GM18517 (cell line): Measurements from ENCODE around the gene SPTB.
"Not testable (repeated sequence)": the region's sequence is repeated elsewhere in the genome, so short reads cannot be mapped to it uniquely, and the experiment has no call there.

ENCODE experiments used
- ATAC-seq: cut with Tn5 transposase; IDR thresholded peaks from one replicate; pipeline ENCODE4 v1.9.1; 2021; ENCODE audit warnings: mild to moderate bottlenecking, moderate library complexity; ENCODE audit not compliant: unreplicated experiment

The SPTB gene

GRCh38 chr14:64824471-64824870 lies 55.2 kb downstream of the SPTB start:
- no peak for ATAC-seq

GRCh38 chr14:64823305-64823861 lies 56.3 kb downstream of the SPTB start:
- no peak for ATAC-seq

GRCh38 chr14:64821651-64822050 lies 58.1 kb downstream of the SPTB start:
- ATAC-seq, result no peak

- no peak for ATAC-seq
These were observed 61.6 kb downstream of the SPTB start for GRCh38 chr14:64818151-64818550.

- no peak for ATAC-seq
These were observed 62.1 kb downstream of the SPTB start for GRCh38 chr14:64817631-64818030.

- no peak for ATAC-seq
These were observed 63.4 kb downstream of the SPTB start for GRCh38 chr14:64816221-64816783.

GRCh38 chr14:64815257-64815656 lies 64.5 kb downstream of the SPTB start:
- no peak for ATAC-seq

- ATAC-seq, result no peak
These were observed 67.3 kb downstream of the SPTB start for GRCh38 chr14:64812412-64812811.

GRCh38 chr14:64811676-64812075 lies 68.0 kb downstream of the SPTB start:
- ATAC-seq, result no peak

- no peak for ATAC-seq
These were observed 71.3 kb downstream of the SPTB start for GRCh38 chr14:64808449-64808848.

GRCh38 chr14:64807551-64807950 lies 72.2 kb downstream of the SPTB start:
- ATAC-seq, result no peak

GRCh38 chr14:64806862-64807495 lies 72.7 kb downstream of the SPTB start:
- no peak for ATAC-seq

- no peak for ATAC-seq
These were observed 73.4 kb downstream of the SPTB start for GRCh38 chr14:64806202-64806861.

GRCh38 chr14:64805646-64806045 lies 74.1 kb downstream of the SPTB start:
- ATAC-seq, result not testable (repeated sequence)

- no peak for ATAC-seq
These were observed 74.9 kb downstream of the SPTB start for GRCh38 chr14:64804754-64805260.

GRCh38 chr14:64801800-64802199 lies 77.9 kb downstream of the SPTB start:
- ATAC-seq, result no peak

GRCh38 chr14:64801046-64801445 lies 78.7 kb downstream of the SPTB start:
- no peak for ATAC-seq

GRCh38 chr14:64800000-64800399 lies 79.7 kb downstream of the SPTB start:
- no peak for ATAC-seq

- no peak for ATAC-seq
These were observed 80.2 kb downstream of the SPTB start for GRCh38 chr14:64799555-64799954.

- no peak for ATAC-seq
These were observed 83.3 kb downstream of the SPTB start for GRCh38 chr14:64796369-64796768.

GRCh38 chr14:64795921-64796320 lies 83.8 kb downstream of the SPTB start:
- ATAC-seq, result no peak

GRCh38 chr14:64795211-64795610 lies 84.5 kb downstream of the SPTB start:
- no peak for ATAC-seq
